Stimulated activated CD8-positive, alpha-beta memory T cell treated with anti-CD3 and anti-CD28 coated beads, Interleukin-4, amount 100 ng/mL, for 48 hours (primary cell): ENCODE data around the gene COTL1.
A peak's percentile ranks its signal among the peaks of the same experiment; 100 is the strongest.

ENCODE experiments used
- DNase-seq: peaks from one replicate; pipeline ENCODE4 v3.0.0-alpha.2; 2020

The COTL1 gene, protein sequence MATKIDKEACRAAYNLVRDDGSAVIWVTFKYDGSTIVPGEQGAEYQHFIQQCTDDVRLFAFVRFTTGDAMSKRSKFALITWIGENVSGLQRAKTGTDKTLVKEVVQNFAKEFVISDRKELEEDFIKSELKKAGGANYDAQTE

DNA sequence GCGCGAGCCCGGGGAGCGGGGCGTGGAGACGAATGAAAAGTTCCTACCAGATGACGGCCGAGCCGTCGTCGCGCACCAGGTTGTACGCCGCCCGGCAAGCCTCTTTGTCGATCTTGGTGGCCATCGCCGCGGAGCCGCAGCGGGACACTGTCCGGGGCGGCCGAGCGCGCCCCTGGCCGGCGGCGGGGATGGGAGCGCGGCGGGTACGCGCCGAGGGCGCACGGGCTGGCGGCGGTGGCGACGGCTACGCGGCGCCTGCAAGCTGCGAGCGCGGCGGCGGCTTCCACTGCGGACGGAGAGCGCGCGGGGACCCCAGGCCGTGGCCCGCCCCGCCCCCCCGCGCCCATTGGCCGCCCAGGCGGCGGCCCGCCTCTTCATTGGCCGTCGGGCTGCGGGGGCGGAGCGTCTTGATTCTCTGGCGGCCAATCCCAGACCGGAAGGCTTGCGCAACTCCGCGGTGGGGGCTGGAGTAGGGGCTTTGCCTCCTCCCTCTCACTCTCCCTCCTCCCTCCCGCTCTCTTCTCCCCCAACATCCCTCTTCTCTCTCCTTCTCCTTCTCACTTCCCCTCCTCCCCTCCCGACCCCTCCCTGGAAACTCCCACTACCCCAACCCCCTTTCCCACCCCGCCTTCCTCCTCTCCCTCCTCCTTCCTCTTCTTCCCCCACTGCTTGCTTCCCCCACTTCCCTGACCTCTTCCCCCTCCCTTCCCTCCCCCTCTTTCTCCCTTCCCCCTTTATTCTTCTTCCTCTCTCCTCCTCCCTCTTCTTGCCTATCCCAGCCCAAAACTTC lies at the start of gene COTL1:
Gene COTL1, minus strand, starts transcription at position 288 of the 790 bp plus-strand sequence. Its CDS starts 164 bp downstream, at position 124.
- DNase-seq: peak; percentile 98

DNA sequence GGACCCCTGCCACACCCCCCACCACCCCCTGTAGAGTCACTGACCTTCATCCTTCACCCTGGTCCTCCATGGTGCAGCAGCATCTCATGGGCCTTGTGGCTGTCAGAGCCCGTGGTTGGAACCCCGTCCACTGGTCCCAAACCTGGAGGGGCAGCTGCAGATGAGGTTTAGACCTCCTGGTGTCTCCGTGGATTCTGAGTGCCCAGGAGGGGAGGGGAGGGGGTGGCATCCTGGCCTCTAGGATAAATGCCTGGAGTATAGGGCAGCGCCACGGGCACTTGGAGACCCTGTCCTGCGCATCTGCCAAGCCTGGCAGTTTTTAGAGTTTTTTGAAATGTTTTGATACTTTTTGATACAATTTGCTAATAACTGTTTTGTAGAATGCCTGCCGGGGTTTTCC lies 48.0 kb upstream of the COTL1 start:
- no peak for DNase-seq

DNA sequence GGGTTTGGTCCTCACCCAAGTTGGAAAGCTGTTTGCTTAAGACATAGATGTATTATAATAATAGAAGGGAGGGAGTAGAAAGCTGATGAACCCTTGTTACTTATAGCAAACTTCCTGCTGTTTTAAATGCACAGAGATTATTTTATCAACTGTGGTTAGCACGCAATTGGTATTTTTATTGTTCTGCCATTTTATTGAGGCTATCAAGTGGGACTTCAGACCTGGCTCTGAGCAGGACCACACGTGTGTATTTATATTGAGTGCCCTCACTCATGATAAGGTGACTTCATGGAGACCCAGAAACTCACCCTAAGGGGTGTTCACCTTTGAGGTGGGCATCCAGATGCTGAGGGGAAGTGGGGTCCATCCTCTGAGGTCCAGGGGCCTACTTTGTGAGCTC lies 47.5 kb upstream of the COTL1 start:
- no peak for DNase-seq

DNA sequence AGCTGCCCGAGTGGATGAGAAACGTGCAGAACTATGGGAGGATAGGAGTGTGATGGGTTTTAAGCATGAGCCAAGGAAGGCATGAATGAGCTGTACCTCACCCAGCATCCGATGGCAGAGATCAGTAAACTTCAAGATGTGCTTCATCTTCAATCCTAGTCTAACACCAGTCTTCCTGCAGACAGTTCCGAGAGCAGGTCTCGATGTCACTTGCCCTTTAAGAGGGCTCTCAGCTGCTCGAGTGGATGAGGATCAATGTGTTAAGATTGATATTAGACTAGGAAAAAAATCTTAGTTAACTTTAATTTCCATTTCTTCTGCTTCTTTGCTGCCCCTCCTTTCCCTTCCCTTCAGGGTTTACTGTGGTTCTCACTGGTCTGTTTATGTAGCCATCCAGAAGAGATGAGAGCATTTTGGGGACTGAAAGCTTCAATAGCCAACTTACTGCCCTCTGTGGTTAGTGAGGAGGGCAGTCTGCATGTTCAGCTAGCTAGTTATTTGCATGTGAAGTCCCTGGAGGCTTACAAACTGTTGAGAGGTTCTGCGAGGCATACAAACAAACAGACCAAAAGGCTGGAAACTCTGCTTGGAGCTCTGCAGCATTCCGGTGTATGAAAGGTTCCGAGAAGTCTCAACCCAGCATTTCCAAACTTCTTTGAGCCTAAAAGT lies 45.7 kb upstream of the COTL1 start:
- no peak for DNase-seq

DNA sequence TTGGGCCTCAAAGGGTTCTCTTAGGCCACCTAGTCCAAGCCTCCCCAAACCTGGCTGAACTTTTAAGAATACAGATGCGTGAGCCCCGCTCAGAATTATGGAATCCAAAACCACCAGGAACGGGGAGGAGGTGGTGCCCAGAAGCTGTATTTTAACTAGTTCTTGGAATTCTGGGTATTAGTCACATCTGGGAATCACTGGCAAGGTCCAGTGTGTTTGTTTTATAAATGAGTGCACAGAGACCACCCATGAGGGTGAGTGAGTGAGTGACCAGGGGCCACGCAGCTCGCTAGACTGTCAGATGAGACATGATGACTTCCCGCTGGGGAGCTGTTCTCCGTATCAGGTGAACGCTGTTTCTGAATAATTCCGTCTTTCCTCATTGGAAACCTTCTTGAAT lies 44.6 kb upstream of the COTL1 start:
- DNase-seq: no peak

DNA sequence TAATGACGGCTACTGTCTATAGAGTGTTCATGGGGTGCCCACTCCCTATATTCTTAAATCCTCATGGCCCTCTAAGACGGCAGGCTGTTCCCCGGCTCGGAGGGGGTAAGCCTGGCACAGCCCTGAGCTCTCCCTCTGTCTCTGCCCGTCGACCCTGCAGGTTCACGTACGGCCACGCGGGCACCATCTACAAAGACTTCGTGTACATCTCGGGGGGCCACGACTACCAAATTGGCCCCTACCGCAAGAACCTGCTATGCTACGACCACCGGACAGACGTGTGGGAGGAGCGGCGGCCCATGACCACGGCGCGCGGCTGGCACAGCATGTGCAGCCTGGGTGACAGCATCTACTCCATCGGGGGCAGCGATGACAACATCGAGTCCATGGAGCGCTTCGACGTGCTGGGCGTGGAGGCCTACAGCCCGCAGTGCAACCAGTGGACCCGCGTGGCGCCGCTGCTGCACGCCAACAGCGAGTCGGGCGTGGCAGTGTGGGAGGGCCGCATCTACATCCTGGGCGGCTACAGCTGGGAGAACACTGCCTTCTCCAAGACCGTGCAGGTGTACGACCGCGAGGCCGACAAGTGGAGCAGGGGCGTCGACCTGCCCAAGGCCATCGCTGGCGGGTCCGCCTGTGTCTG lies 43.7 kb upstream of the COTL1 start:
- DNase-seq: no peak

DNA sequence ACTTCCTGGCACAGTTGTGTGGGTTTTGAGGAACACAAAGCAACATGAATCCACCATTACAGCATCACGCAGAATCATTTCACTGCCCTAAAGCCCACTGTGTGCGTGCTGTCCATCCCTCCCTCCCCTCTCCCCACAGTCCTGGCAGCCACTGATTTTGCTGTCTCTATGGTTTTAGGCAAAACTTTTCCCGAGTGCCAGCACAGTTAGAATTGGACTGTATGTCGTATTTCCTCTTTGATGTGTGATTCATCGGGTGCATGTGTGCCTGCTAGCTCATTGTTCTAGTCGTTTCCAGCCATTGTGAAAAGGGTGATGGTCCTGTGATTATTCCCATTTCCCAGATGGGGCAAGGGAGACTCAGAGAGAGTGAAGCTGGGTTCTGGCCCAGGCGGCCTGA lies 43.1 kb upstream of the COTL1 start:
- DNase-seq: no peak

DNA sequence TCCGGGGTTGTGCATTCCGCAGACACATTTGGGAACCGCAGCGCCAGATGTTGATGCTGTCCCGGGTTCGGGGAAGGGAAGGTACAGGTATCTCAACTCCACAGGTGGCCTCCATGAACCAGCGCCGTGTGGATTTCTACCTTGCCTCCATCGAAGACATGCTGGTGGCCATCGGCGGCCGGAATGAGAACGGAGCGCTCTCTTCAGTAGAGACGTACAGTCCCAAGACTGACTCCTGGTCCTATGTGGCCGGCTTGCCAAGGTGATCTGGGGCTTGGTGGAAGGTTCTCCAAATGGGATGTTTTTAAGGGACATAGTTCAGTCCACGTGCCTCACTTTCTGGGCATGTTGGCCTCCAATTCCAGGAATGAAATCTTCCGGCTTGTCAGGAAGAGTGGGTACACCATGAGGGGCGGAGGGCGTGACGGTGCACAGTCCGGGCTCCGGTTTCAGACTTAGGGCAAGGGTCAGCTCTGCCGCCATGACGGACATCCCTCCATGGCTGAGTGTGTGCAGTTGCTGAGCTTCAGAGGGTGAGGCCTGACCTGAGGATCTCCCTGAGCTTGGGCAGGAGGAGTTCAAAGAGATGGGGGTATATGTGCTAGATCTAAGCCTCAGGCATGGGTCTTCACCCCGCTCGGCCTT lies 41.9 kb upstream of the COTL1 start:
- DNase-seq: no peak

DNA sequence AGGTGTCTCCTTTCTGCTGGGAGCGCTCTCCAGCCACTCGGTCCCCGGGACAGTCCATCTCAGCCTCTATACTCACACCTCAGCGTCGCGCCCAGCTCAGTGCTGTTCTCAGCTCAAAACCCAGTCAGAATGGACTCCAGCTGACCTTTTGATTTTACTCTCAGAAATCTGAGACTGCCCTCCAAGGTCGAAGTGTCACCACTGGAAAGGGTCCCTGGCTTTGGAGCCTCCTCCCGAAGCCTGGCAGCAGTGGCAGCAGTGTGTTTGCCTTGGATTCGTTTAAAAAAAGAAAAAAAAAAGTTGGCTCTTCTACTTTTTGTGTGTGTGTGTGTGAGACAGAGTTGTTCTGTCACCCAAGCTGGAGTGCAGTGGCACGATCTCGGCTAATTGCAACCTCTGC lies 40.8 kb upstream of the COTL1 start:
- DNase-seq: no peak

DNA sequence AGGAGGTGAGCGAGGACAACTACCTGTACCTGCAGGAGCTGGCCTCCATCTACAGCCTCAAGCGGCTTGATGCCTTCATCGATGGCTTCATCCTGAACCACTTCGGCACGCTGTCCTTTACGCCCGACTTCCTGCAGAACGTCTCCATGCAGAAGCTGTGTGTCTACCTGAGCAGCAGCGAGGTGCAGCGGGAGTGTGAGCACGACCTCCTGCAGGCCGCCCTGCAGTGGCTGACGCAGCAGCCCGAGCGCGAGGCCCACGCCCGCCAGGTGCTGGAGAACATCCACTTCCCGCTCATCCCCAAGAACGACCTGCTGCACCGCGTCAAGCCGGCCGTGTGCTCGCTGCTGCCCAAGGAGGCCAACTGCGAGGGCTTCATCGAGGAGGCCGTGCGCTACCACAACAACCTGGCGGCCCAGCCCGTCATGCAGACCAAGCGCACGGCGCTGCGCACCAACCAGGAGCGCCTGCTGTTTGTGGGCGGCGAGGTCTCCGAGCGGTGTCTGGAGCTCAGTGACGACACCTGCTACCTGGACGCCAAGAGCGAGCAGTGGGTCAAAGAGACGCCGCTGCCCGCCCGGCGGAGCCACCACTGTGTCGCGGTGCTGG lies 39.5 kb upstream of the COTL1 start:
- no peak for DNase-seq

DNA sequence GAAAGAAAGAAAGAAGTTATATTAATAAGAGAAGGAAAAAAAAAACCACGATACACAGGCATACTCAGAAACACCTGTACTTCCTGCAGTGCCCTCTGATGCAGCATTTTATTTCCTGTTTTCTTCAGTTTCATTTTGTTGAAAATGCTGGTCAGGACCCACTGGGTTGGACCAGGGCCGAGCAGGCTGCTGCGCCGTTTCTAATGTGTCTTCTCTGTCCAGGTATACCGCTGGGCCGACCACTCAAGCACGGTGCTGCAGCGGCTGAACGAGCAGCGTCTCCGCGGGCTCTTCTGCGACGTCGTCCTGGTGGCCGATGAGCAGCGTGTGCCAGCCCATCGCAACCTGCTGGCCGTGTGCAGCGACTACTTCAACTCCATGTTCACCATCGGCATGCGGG lies 38.8 kb upstream of the COTL1 start:
- no peak for DNase-seq

DNA sequence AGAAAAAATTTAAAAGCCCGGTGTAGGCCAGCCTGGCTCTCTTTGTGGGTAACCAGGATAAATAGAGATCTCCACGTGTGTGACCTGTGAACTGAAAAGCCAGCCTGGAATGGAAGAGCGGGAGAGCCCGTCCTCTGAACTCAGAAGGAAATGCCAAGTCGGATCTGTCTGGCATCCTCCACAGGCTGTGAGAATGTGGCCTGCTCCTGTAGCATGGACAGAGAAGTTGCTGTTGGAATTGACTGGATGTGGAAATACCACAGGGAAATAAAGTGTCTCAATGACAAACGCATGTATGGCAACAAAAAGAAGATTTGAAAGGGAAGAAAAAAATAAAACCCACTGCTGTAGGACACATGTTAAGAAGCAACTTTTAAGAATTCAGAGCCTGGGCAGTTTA lies 37.1 kb upstream of the COTL1 start:
- no peak for DNase-seq

DNA sequence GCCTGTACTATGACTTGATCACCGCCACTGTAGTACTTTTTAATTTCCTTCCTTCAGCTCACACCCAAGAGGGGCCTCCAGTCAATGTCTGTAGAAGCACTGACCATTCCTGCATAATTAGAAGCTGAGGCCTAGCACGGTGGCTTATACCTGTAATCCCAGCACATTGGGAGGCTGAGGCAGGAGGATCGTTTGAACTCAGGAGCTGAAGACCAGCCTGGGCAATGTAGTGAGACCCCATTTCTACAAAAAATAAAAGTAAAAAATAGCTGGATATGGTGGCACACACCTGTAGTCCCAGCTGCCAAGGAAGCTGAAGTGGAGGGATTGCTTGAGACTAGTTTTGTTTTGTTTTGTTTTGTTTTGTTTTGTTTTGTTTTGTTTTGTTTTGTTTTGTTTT lies 36.4 kb upstream of the COTL1 start:
- no peak for DNase-seq

DNA sequence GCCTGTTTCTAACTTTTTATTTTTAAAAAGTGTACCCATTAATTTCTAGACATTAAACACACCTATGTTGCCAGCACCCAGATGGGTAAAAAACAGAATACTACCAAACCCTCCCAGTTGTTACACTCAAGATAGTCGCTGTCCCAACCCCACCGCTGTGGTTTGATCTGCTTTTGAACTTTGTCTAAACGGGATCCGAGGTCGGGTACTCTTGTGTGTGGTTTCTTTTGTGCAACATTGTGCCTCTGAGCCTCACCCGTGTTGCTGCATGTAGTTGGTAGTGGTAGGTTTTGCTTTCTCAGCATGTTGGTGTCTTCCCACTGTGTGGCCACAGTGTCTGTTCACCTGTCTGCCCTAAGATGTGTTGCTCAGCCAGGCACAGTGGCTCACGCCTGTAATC lies 34.7 kb upstream of the COTL1 start:
- DNase-seq: peak; percentile 30

DNA sequence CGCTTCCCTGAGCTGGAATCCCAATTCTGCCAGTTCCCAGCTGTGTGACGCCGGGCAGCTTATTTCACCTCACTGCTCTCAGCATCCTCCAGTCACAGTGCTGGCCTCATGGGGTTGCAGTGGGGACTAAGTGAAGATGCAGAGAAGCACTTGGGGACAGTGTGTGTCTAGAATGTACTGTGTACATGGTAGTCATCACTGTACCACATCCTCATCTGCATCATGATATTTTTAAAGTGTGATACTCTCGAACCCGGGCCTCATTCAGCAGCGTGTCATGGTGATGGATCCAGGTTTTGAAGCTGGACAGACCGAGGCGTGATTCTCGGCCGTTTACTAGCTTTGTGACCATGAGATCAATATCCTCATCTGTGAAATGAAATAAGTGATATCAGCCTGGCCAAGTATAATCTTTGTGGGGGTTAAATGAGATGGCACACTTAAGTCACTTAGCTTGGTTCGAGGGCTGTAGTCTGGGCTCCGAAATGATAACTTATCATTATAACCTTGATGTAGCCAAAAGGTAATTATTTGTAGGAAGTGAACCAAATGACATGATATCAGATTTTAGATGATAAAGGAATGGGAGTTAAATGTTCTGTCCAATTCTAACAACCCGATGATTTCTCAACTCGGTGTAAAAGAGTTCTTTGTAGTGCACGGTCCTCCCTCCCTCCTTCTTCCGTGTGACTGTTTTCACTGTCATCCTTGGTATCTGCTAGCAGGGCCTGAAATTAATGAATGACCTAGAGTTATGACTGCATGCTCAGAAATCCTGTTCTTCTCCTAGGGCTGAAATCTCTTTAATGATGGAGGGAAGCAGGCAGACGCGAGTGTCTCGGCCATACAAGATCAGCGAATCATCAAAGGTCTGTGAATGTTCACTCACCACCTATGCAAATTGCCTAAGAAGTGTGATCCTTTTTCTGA lies 32.4 kb upstream of the COTL1 start:
- DNase-seq: no peak

DNA sequence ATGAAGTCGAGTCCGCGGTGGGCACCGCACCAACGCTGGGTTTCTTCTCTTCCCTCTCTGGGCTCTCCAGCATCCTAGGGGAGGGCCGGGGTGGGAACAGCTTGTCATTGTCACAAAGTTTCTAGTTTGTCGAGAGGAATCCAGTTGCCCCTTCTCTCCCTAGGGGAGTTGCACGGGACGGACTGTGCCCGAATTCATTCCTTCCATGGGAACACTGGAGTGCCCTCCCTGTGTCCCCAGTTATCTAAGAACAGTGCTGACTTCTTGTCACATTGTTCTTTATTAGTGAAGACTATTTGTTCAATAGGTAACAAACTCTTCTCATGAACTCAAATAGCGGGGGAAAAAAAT lies 31.6 kb upstream of the COTL1 start:
- no peak for DNase-seq

DNA sequence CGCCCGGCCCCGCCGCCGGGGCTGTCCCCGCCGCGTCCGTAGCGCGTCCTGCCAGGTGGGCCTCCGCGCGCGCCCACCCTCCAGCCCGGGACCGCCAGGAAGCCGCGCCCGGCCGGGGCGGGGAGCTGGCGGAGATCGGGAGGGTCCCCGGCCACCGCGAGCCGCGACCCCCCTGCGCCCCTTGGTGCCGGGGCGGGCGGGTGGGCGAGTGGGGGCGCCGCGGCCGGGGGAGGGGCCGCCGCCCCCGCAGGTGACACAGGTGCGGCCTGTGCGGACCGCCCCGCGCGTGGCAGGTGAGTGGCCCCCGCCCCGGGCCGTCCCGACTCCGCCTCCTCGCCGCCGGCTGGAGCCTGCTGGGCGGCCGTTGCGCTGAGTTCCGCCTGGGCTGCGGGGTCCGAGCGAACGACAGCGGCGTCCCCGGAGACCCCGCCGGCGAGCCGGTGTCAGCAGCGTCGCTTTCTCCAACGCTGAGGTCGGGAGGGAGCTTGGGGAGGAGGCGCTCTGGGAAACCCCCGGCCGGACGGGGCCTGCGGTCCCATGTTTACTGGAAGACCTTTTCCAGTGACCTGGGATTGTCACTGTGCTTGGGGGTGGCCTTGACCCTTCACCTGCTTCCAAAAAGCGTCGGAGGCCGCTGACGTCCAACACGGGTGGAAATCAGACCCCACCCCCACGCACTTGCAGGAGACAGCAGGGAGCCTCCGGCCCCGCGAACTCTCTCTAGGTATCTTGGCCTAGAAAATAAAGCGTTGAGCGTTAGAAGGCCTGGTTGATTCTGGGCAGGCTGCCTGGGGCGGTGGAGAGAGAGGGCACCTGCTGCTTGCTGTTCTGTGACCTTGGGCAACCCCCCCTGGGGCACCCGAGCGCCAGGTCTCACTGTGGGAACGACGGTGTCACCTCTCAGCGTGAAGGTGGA lies 31.0 kb upstream of the COTL1 start:
- DNase-seq: peak; percentile 62

DNA sequence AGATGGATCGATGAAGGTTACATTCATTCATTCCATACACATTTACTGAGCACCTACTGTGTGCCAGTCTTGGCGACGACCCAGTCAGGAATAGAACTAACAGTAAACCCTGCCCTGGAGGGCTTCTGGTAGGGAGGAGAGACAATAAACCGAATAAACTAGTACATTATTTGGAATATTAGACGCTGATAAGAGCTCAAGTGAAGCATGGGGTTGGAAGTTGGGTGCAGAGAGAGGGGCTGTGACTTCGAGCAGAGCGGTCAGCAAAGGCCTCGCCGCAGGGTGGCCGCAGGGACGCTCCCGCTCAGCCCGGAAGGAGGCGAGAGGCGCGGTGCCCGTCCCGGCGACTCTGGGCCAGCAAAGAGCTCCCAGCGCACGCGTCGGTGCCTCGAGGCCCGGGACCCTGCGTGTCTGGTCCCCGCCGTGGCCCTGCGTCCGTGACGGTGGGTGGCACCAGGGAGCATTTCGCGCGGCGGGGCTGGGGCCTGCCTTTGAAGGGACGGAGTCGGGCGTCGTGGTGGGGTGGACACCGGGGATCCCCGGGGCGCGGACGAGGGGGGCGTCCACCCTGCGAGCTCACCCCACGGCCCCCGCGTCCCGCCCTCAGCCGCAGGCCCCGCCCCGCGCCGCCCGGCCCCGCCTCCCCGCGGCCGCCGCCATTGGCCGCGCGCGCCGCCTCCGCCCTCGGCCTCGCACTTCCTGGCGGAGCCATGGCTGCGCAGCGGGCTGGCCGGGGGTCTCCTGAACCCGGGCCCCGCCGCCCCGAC lies 30.1 kb upstream of the COTL1 start, which contains the start of gene KLHL36:
Gene KLHL36, plus strand, starts transcription at position 684 of the 767 bp plus-strand sequence. CDS start 2,357 bp downstream, outside the sequence.
- peak; percentile 80 for DNase-seq

DNA sequence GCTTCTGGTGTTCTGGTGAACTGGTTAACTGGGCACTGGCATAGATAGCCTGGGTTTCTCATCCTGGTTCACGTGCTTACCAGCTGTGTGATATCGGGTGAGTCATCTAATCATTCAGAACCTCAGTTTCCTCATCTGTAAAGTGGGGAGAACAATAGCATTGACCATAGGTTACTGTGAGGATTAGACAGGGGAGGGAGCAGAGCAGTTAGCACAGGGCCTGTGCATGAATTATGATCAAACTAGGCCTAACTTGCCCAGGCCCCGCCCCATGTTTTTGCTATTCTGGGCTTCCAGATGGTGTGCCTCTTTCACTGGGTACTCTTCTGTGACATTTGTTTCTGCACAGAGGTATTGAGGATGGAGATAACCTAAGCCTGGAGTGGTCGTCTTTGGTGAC lies 25.8 kb upstream of the COTL1 start:
- no peak for DNase-seq

DNA sequence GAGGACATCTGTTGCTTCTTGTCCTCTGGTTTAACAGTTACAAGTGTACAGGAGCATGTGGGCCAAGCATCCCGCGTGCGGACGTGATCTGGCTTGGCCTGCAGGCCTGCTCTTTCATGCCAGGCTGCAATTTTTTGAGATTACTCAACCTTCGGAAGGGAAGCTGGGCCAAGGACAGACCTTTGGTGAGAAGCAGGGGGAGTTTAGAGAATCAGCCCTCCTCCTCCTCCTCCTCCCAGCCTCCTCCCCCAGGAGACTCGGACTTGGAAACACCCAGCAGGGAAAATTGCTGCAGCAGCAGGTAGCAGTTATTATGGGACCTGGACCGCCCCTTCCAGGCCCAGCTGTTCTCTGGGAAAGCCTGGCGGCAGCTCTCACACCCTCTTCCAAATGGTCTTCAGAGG lies 25.3 kb upstream of the COTL1 start:
- DNase-seq: no peak
